Measurements from ENCODE around the gene CDS2.

- TF ChIP-seq CTCF (IDR thresholded peaks at IDR 0.05) (no peak), POLR2AphosphoS5 (IDR thresholded peaks at IDR 0.05) (no peak), EP300 (IDR thresholded peaks at IDR 0.05) (no peak)
These were observed 55.9 kb downstream of the CDS2 start for GRCh38 chr20:5182615-5183254.

Measured in sigmoid colon (tissue), 4 donors.